Prostate gland (tissue), 2 donors: ENCODE measurements around the gene ACAD9. TPM values are rescaled to one million over a fixed set of nuclear protein-coding genes. Genes with fewer than 3 reads are reported as not detected.

Experiments used
- DNase-seq: peaks from one replicate; pipeline ENCODE4 v3.0.0-alpha.2; 2019; ENCODE audit warnings: low spot score
- H3K27ac ChIP-seq, 2 donors: fragments of 200-600 bp; sonication (generic); 2 replicates each; pipeline ENCODE4 v1.5.1; 2017 to 2019
- H3K27me3 ChIP-seq: fragments of 200-600 bp; sonication (generic); replicated peaks from 2 replicates; pipeline ENCODE4 v1.5.1; 2019; ENCODE audit not compliant: insufficient read depth
- H3K36me3 ChIP-seq, 2 donors: fragments of 200-600 bp; sonication (generic); 1 replicate in 1 of 2; 2 replicates in 1 of 2; pipeline versions ENCODE4 v1.5.1 to v1.8.1; 2017 to 2019
- H3K4me1 ChIP-seq: fragments of 200-600 bp; sonication (generic); replicated peaks from 2 replicates; pipeline ENCODE4 v1.5.1; 2019
- H3K4me3 ChIP-seq, 2 donors: fragments of 200-600 bp; sonication (generic); 2 replicates each; pipeline ENCODE4 v1.5.1; 2017 to 2019
- H3K9me3 ChIP-seq: fragments of 200-600 bp; sonication (generic); 2 replicates; pipeline ENCODE4 v1.5.1; 2017
- CTCF ChIP-seq, 4 experiments: fragments of 200-600 bp in 2 of 4; fragments of 450-650 bp in 2 of 4; sonication (generic) in 2 of 4; IDR thresholded peaks; 1 replicate in 3 of 4; 2 replicates in 1 of 4; pipeline ENCODE4 v1.5.1; 2016 to 2019; ENCODE audit warnings: antibody characterized with exemption in 4 of 4, mild to moderate bottlenecking in 2 of 4, moderate library complexity in 2 of 4
- POLR2A ChIP-seq: fragments of 450-650 bp; IDR thresholded peaks from one replicate; pipeline ENCODE4 v1.6.1; 2016; ENCODE audit warnings: antibody characterized with exemption, mild to moderate bottlenecking
- POLR2AphosphoS5 ChIP-seq: sonication (generic); formaldehyde crosslinking; IDR thresholded peaks from one replicate; pipeline ENCODE4 v1.6.1; 2017; ENCODE audit warnings: antibody characterized with exemption
- WGBS: methylation state at CpG from one replicate; pipeline ENCODE4 v1.1.5; 2018; 5-methylcytosine and 5-hydroxymethylcytosine counted together
- intact Hi-C: fragments of 100-400 bp; cut with DNase I; formaldehyde crosslinking; loops from one replicate; pipeline ENCODE4 v1.14.2; 2022
- total RNA-seq, 2 donors: library from RNA; depleted of rRNA; stranded (reverse); fragments of >200 nt; gene quantifications; one replicate each; pipeline ENCODE4 v1.1.0, GENCODE V29; 2016

ACAD9 gene
- total RNA-seq, 2 donors from 2014 or later: 39.3 to 66.5 TPM

GRCh38 chr3:128929364-128929763 is 49.9 kb downstream of the ACAD9 start:
- TF ChIP-seq CTCF (IDR thresholded peaks at IDR 0.05) (no peak), POLR2A (no peak), POLR2AphosphoS5 (no peak)
- Histone ChIP-seq H3K4me1 (no peaks in the 10 kb centered on the region), H3K27me3 (no peaks in the 10 kb centered on the region), H3K36me3 (no peaks in the 10 kb centered on the region), H3K27ac (no peak overlapping the region), H3K4me3 (no peak overlapping the region), H3K9me3 (no peaks in the 10 kb centered on the region)
- WGBS: 85% methylated on average over 3 of the region's 3 CpGs
- DNase-seq: no peak
- intact Hi-C loops: no loop called here

- no peak for TF ChIP-seq CTCF (IDR thresholded peaks at IDR 0.05)
- no peak for TF ChIP-seq POLR2AphosphoS5
- intact Hi-C loops: no loop called here
- no peaks in the 10 kb centered on the region for H3K9me3 ChIP-seq
- H3K4me1 ChIP-seq: no peaks in the 10 kb centered on the region
- no peaks in the 10 kb centered on the region for H3K27me3 ChIP-seq
- no peak overlapping the region for H3K27ac ChIP-seq
- 89% methylated on average over 10 of the region's 10 CpGs for whole genome bisulfite sequencing
- no peaks in the 10 kb centered on the region for H3K36me3 ChIP-seq
- no peak for DNase-seq
- H3K4me3 ChIP-seq: no peak overlapping the region
Measured at GRCh38 chr3:128931046-128931445, 51.6 kb downstream of the ACAD9 start.

- no peak for TF ChIP-seq POLR2AphosphoS5
- TF ChIP-seq CTCF (IDR thresholded peaks at IDR 0.05): no peak
- TF ChIP-seq POLR2A: no peak
- Histone ChIP-seq H3K4me3 (no peak overlapping the region), H3K36me3 (no peaks in the 10 kb centered on the region), H3K9me3 (no peaks in the 10 kb centered on the region), H3K27ac (no peak overlapping the region), H3K4me1 (no peaks in the 10 kb centered on the region), H3K27me3 (no peaks in the 10 kb centered on the region)
- WGBS: 72% methylated on average over 12 of the region's 12 CpGs
- intact Hi-C loops: no loop called here
- no peak for DNase-seq
Measured at GRCh38 chr3:128932516-128933212, 53.2 kb downstream of the ACAD9 start.

GRCh38 chr3:128933213-128933921 is 53.9 kb downstream of the ACAD9 start:
- no peak for TF ChIP-seq POLR2AphosphoS5
- TF ChIP-seq POLR2A: no peak
- TF ChIP-seq CTCF (IDR thresholded peaks at IDR 0.05): no peak
- WGBS: 75% methylated on average over 9 of the region's 9 CpGs
- no peaks in the 10 kb centered on the region for H3K9me3 ChIP-seq
- H3K27me3 ChIP-seq: no peaks in the 10 kb centered on the region
- DNase-seq: no peak
- H3K4me1 ChIP-seq: no peaks in the 10 kb centered on the region
- intact Hi-C loops: no loop called here
- no peak overlapping the region for H3K4me3 ChIP-seq
- H3K36me3 ChIP-seq: no peaks in the 10 kb centered on the region
- H3K27ac ChIP-seq: no peak overlapping the region

- Histone ChIP-seq H3K27me3 (no peaks in the 10 kb centered on the region), H3K36me3 (no peaks in the 10 kb centered on the region), H3K9me3 (no peaks in the 10 kb centered on the region), H3K27ac (no peak overlapping the region), H3K4me1 (no peaks in the 10 kb centered on the region), H3K4me3 (no peak overlapping the region)
- 86% methylated on average over 2 of the region's 2 CpGs for WGBS
- intact Hi-C loops: no loop called here
- no peak for TF ChIP-seq CTCF (IDR thresholded peaks at IDR 0.05)
- no peak for TF ChIP-seq POLR2AphosphoS5
- TF ChIP-seq POLR2A: no peak
- no peak for DNase-seq
Measured at GRCh38 chr3:128933922-128934253, 54.5 kb downstream of the ACAD9 start.
